ENCODE data around the gene ZFP28. TPM values are rescaled to one million over a fixed set of nuclear protein-coding genes. Genes with fewer than 3 reads are reported as not detected.

ZFP28 gene
- polyA plus RNA-seq, 1 donor (not counting 4 experiments of a cell fraction or from before 2014, with no cell fraction given): 6.9 TPM

- Histone ChIP-seq H3K9me1 (ENCODE audit: control insufficient read depth, extremely low read depth, insufficient read depth, low read length) (no peaks in the 10 kb centered on the region), H4K20me1 (ENCODE audit: control insufficient read depth, extremely low read depth, insufficient read depth, low read length) (no peaks in the 10 kb centered on the region), H3K9ac (ENCODE audit: control insufficient read depth, extremely low read depth, insufficient read depth, low read length) (no peak overlapping the region), H2AFZ (ENCODE audit: control insufficient read depth, low read length) (peak overlapping the region; percentile 95), H3K9me3 (ENCODE audit: control insufficient read depth, low read depth, low read length) (peaks cover 4% of the 10 kb centered on the region), H3K27ac (ENCODE audit: control insufficient read depth, insufficient read depth, low read length) (no peak overlapping the region), H3K4me2 (ENCODE audit: control insufficient read depth, extremely low read depth, insufficient read depth, low read depth, low read length) (peak overlapping the region; percentile 72), H3K36me3 (ENCODE audit: control insufficient read depth in 2 of 2, extremely low read depth in 1 of 2, insufficient read depth in 2 of 2, low read length in 2 of 2) (peaks cover 0 to 4% of the 10 kb centered on the region in 2 experiments), H3K4me3 (ENCODE audit: control insufficient read depth in 2 of 3, extremely low read depth in 1 of 3, insufficient read depth in 2 of 3, low read depth in 1 of 3, low read length in 3 of 3) (no peak overlapping the region), H3K27me3 (ENCODE audit: control insufficient read depth, extremely low read depth, insufficient read depth, low read length) (no peaks in the 10 kb centered on the region), H3K79me2 (ENCODE audit: control insufficient read depth, insufficient read depth, low read length) (no peaks in the 10 kb centered on the region), H3K4me1 (ENCODE audit: control insufficient read depth, extremely low read depth, insufficient read depth, low read length) (peaks cover 4% of the 10 kb centered on the region)
- no peak for DNase-seq (ENCODE audit: low read depth, low spot score)
- FAIRE-seq: no peak
- dilution Hi-C loops (cut with MboI; ENCODE audit: extremely low pct_ligation_motif_present, low sequenced_read_pairs): no loop called here
- no peak for TF ChIP-seq EZH2 (IDR thresholded peaks at IDR 0.05; ENCODE audit: low read length)
- no peak for TF ChIP-seq CTCF (optimal IDR thresholded peaks at IDR 0.05 in 1 of 3, IDR thresholded peaks at IDR 0.05 in 1 of 3, conservative IDR thresholded peaks at IDR 0.05 in 1 of 3; ENCODE audit: extremely low read depth in 1 of 3, insufficient read depth in 2 of 3, low read length in 3 of 3)
Measured at GRCh38 chr19:56537442-56537841, 1.3 kb upstream of the ZFP28 start.

- H3K79me2 ChIP-seq (ENCODE audit: control insufficient read depth, insufficient read depth, low read length): no peaks in the 10 kb centered on the region
- no peaks in the 10 kb centered on the region for H4K20me1 ChIP-seq (ENCODE audit: control insufficient read depth, extremely low read depth, insufficient read depth, low read length)
- dilution Hi-C loops (cut with MboI; ENCODE audit: extremely low pct_ligation_motif_present, low sequenced_read_pairs): no loop called here
- H3K4me3 ChIP-seq (ENCODE audit: control insufficient read depth in 2 of 3, extremely low read depth in 1 of 3, insufficient read depth in 2 of 3, low read depth in 1 of 3, low read length in 3 of 3): peak overlapping the region; percentile 72 to 75 (median 73)
- peak overlapping the region; percentile 95 for H2AFZ ChIP-seq (ENCODE audit: control insufficient read depth, low read length)
- FAIRE-seq (no peak), DNase-seq (ENCODE audit: low read depth, low spot score) (peak; percentile 32)
- peak overlapping the region; percentile 72 for H3K4me2 ChIP-seq (ENCODE audit: control insufficient read depth, extremely low read depth, insufficient read depth, low read depth, low read length)
- no peaks in the 10 kb centered on the region for H3K9me1 ChIP-seq (ENCODE audit: control insufficient read depth, extremely low read depth, insufficient read depth, low read length)
- H3K27ac ChIP-seq (ENCODE audit: control insufficient read depth, insufficient read depth, low read length): peak overlapping the region; percentile 49
- TF ChIP-seq CTCF (optimal IDR thresholded peaks at IDR 0.05 in 1 of 3, IDR thresholded peaks at IDR 0.05 in 1 of 3, conservative IDR thresholded peaks at IDR 0.05 in 1 of 3; ENCODE audit: extremely low read depth in 1 of 3, insufficient read depth in 2 of 3, low read length in 3 of 3): no peak
- no peak for TF ChIP-seq EZH2 (IDR thresholded peaks at IDR 0.05; ENCODE audit: low read length)
- H3K9ac ChIP-seq (ENCODE audit: control insufficient read depth, extremely low read depth, insufficient read depth, low read length): peak overlapping the region; percentile 57
- peaks cover 2% of the 10 kb centered on the region for H3K9me3 ChIP-seq (ENCODE audit: control insufficient read depth, low read depth, low read length)
- H3K27me3 ChIP-seq (ENCODE audit: control insufficient read depth, extremely low read depth, insufficient read depth, low read length): no peaks in the 10 kb centered on the region
- peaks cover 4% of the 10 kb centered on the region for H3K4me1 ChIP-seq (ENCODE audit: control insufficient read depth, extremely low read depth, insufficient read depth, low read length)
- H3K36me3 ChIP-seq (ENCODE audit: control insufficient read depth in 2 of 2, extremely low read depth in 1 of 2, insufficient read depth in 2 of 2, low read length in 2 of 2): peaks cover 0 to 4% of the 10 kb centered on the region in 2 experiments
Measured at GRCh38 chr19:56538254-56538760, 441 bp upstream of the ZFP28 start.

All from keratinocyte (primary cell).